Cardiac fibroblast (primary cell): ENCODE results near the gene NRXN3.
A peak's percentile ranks its signal among the peaks of the same experiment; 100 is the strongest.

Experiments
- DNase-seq, 2 donors: peaks; one replicate each; pipeline versions ENCODE4 v3.0.0 to v3.0.0-alpha.2; 2010; ENCODE audit warnings: low read depth in 2 of 2
- H3K4me3 ChIP-seq, 2 donors: replicated peaks in 1 of 2; 1 replicate in 1 of 2; 2 replicates in 1 of 2; pipeline ENCODE4 v1.5.1; 2011; ENCODE audit warnings: low read depth in 2 of 2, low read length in 2 of 2, mild to moderate bottlenecking in 2 of 2, moderate library complexity in 1 of 2
- CTCF ChIP-seq: IDR thresholded peaks from one replicate; pipeline ENCODE4 v1.5.1; 2011; ENCODE audit warnings: low read depth, mild to moderate bottlenecking, low read length, inconsistent platforms

The NRXN3 gene

DNA sequence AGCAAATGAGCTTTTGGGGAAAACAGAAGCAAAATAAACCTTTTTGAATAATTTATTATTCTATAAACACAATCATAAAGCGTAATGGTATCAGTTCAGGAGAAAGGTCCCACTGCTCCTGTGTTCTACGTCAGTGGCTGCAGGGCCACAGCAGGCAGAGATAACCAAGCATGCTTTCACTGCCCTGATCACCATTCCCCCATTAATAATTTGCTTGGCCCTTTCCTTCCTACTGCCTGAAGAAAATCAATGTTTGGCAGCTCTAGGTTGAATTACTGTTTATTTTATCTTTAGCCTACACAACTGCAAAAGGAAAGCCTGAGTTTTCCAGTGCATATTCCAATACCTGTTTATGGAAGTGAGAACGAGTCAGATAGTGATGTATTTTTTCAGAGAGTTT lies 1671.3 kb downstream of the NRXN3 start:
- no peak for TF ChIP-seq CTCF
- no peak overlapping the region for H3K4me3 ChIP-seq
- no peak for DNase-seq

- peak; percentile 63 to 85 for DNase-seq
- TF ChIP-seq CTCF, result no peak
- H3K4me3 ChIP-seq, result no peak overlapping the region
These were observed 1672.1 kb downstream of the NRXN3 start for GRCh38 chr14:79842270-79842669.

GRCh38 chr14:79852950-79853744 lies 1683.0 kb downstream of the NRXN3 start:
- TF ChIP-seq CTCF, result no peak
- no peak overlapping the region for H3K4me3 ChIP-seq
- no peak for DNase-seq

GRCh38 chr14:79855789-79856188 lies 1685.6 kb downstream of the NRXN3 start:
- DNase-seq, result peak; percentile 28 to 58
- no peak for TF ChIP-seq CTCF
- no peak overlapping the region for H3K4me3 ChIP-seq

DNA sequence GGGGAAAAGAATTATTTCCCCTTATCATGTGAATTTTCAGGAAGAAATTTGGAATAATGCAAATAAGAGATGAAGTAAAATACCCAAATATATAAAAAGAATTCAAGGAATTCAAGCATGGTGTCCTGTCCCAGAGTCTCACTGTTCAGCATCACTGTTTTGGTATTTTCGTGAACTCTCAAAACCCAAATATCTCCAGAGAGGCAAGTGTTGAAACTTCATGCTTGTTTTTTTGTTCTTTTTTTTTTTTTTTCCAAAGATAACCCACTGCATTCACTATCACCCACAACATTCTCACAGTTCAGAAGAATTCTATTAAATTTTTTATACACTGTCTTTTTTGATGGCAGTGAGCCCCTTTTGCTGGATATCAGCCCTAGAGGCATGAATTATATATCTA lies 1686.2 kb downstream of the NRXN3 start:
- peak; percentile 61 to 80 for DNase-seq
- no peak for TF ChIP-seq CTCF
- H3K4me3 ChIP-seq, result no peak overlapping the region

- DNase-seq, result peak in 1 of 2 donors; percentile 8
- TF ChIP-seq CTCF, result no peak
- H3K4me3 ChIP-seq, result no peak overlapping the region
These were observed 1690.9 kb downstream of the NRXN3 start for GRCh38 chr14:79861111-79861510.

DNA sequence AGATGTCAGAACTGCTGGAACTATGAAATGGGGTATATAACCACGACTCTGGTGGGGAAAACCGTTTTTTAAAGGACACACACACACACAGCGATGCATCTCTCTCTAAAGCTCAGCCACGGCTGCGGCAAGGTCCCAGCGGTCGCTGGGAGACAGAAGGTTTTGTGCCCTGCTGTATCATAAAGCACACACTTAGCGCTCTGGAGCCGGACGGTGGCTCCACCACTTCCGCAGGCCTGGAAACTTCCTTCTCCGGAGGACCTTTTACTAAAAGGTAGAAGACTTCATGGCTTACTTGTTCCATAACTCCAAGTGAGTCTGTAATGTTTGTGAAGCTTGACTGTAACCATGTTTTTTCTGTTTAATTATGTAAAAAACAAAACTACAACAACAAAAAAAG lies 1691.9 kb downstream of the NRXN3 start:
- DNase-seq, result no peak
- TF ChIP-seq CTCF, result no peak
- no peak overlapping the region for H3K4me3 ChIP-seq
